GM18502 (cell line): ENCODE results near the gene CACNA1H.

Source experiments
- ATAC-seq: cut with Tn5 transposase; IDR thresholded peaks from one replicate; pipeline ENCODE4 v1.9.1; 2021; ENCODE audit warnings: mild to moderate bottlenecking; ENCODE audit not compliant: unreplicated experiment, poor library complexity

CACNA1H gene

GRCh38 chr16:1152651-1153259 is at the start of gene CACNA1H:
CACNA1H (plus strand) TSS chr16:1153106; CDS start chr16:1153738, 632 bp downstream.
- ATAC-seq = no peak

DNA sequence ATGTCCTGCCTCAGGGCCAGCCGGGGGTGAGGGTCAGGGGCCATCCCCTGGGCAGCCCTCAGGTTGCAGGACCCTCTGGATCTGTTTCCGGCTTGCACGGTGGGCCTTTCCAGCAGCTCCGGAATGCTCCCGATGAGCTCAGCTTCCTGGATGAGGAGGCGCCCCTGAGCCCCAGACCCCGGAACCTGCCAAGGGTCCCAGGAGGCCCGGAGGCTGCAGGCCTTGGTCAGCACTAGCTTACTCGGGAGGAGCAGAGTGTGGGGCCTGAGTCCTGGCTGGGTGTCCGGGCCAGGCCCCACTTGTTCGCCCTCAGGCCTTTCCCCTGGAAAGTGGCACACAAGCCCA is 49.3 kb upstream of the CACNA1H start:
- ATAC-seq = no peak

DNA sequence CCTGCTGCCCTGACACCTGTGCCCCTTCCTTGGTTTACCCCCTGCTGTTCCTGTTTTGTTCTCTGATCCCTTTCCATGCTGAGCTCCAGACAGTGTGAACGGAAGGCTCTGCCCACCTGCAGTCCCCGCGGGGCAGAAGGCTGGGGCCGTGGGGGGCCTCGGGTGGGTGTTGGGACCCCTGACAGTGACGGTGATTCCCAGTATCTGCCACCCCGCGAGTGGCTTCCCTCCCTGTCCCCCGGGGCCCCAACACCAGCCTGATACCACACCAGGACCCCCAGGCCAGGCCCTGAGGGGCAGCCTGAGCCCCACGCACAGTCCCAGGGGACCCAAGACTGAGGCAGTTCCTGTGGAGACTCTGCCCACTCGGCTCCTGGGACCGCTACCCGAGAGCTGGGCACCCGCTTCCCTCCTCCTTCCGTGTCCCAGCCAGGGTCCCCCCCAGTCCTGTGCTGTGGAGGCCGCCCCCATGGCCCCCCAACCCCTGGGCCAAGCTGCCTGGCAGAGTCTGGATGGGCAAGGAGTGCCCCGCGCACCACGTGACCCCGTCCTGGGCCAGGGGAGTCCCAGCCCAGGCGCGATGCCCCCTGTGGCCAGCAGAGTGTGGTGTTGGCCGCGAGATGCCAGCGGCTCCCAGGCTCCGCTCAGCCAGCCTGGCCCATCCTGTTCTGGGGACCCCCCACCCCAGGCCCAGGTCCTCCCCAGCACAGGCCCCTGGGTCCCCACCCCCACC is 46.9 kb upstream of the CACNA1H start:
- ATAC-seq = no peak

DNA sequence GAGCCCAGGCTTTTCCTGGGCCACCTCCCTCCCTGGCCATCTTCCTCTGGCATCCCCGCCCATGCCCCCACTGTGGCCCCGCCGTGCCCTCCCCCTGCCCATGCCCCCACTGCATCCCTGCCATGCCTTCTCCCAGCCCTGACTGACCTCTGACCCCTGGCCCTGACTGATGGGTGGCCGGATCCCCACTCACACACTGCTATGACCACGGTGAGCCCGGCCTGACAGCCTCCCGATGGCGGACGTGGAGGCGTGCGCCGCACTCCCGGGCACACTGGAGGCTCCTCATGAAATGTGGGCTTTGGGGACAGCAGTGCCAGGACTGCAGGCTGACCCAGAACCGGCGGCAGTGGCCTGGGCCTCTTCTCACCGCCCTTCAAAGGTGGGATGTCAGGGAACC is 46.2 kb upstream of the CACNA1H start:
- ATAC-seq = no peak

GRCh38 chr16:1107141-1107540 is 45.8 kb upstream of the CACNA1H start:
- no peak for ATAC-seq

GRCh38 chr16:1107731-1108130 is 45.2 kb upstream of the CACNA1H start:
- no peak for ATAC-seq

GRCh38 chr16:1108299-1109252 is 44.3 kb upstream of the CACNA1H start:
- ATAC-seq = no peak

- ATAC-seq = no peak
Measured at GRCh38 chr16:1109648-1110047, 43.3 kb upstream of the CACNA1H start.

- ATAC-seq = no peak
Measured at GRCh38 chr16:1112506-1113184, 40.3 kb upstream of the CACNA1H start.

- no peak for ATAC-seq
Measured at GRCh38 chr16:1113489-1113888, 39.4 kb upstream of the CACNA1H start.

DNA sequence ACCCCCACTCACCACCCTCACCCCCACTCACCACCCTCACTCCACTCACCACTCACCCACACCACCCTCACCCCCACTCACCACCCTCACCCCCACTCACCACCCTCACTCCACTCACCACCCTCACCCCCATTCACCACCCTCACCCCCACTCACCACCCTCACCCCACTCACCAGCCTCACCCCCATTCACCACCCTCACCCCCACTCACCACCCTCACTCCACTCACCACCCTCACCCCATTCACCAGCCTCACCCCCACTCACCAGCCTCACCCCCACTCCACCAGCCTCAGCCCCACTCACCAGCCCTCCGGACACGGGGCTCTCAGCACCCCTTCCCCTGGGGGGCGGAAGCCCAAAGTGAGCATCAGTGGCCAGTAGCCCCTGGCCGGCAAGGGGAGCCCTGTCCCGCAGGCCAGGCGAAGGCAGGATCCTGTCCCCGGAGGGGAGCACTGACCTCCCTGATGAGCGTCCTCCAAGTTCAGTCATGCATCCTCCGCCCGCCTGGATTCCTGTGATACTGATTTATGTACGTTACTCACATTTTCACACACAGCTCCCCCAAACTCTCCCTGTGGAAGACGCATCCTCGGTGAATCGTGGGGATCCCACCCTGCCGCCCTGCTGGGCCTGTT is 38.9 kb upstream of the CACNA1H start:
- no peak for ATAC-seq

DNA sequence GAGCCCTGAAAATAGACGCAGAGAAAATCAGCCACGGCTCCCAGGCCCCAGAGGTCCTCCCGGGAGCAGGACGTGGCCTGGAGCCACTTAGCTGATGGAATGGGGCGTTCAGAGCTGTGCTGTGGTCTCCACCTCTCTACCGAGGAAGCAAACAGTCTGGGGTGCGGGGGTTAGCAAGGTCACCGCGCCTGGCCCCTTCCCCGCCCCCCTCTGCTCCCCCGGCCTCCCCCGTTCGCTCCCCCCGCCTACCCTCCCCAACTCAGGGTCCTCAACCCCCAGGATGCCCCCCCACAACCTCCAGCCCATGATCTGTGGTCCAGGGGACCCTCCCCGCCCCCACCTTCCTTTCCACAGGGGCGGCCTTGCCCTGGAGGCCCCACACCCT is 36.2 kb upstream of the CACNA1H start:
- no peak for ATAC-seq

DNA sequence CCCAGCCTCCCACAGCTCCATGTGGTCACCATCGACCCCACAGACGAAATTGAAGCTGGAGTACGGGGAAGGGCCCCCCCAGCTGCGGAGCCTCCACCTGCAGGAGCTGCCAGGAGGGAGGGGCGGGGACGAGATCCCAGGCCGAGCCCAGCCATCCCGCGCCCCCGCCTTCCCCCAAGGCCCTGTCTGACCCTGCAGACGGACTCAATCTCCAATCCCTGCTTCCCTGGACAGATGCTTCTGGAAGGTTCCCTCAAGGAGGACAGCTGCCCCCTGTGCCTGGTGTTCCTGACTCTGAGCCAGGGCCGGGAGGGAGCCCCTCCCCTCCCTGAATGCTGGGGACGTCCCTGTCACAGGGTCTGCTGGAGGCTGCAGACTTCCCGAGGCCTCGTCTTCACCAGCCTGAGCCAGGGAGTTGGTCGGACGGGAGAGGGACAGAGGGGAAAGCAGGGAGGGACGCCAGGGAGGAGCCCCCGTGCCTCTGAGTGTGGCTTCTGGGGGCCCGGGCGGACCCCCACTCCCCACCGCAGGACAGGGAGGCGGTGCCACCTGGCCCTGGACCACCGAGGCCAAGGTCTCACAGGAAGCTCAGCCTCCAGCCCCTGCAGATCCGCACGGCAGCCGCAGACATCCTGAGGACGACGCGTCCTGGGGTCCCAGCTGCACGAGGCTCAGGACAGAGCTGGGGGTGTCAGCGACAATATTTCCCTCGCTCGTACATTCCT is 35.6 kb upstream of the CACNA1H start:
- no peak for ATAC-seq

DNA sequence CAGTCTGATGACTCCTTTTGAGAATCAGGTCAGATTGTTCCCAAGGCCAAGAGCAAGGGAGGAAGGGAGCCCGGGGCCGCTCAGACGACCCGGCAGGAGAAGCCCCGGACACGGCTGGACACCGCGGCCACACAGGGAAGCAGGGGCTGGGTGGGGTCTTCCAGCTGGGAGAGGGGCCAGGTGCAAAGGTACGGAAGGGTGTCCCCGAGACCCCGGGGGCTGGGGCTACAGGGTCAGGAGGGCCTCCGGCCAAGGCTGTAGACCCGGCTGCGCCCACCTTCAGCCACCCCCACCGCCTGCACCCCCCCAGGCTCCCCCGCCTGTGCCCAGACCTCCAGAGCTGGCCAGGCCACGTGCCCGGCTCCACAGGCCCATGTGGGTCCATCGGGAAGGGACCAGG is 35.0 kb upstream of the CACNA1H start:
- ATAC-seq = no peak

- ATAC-seq = no peak
Measured at GRCh38 chr16:1119129-1119528, 33.8 kb upstream of the CACNA1H start.

DNA sequence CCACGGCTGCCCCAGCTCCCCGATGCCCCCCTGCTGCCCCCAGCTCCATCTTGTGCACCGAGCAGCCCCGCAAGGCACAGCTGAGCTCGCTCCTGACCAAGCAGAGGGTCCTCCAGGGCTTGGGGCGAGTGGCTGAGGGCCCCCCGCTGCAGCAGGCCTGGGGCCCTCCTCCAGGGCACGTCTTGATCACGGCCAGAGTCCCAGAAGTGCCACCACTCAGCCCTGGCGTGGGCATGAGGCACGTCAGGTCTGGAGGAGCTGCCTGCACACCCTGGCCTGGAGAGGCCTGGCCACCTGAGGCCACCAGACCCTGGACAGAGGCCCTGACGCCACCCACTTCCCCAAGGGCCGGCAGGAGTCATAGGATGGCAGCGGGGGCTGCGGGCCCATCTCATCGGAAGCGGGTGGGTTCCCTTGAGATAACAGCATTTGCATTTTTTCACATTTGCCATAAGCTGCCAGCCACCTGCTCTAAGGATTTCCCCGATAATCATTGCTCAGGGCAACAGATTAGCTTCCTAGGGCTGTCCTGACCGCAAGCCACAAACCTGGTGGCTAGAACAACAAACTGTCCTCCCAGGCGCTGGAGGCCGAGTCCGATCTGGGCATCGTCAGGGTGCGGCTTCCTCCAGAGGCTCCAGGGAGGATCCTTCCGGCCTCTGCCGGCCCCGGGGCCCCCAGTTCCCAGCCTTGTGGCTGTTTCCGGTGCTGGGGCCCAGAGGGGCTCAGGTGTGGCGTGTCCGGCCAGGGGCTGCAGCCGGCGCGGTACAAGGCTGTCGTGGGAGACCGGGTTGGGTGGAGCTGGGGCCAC is 32.9 kb upstream of the CACNA1H start:
- ATAC-seq = no peak

- no peak for ATAC-seq
Measured at GRCh38 chr16:1120577-1120941, 32.3 kb upstream of the CACNA1H start.

DNA sequence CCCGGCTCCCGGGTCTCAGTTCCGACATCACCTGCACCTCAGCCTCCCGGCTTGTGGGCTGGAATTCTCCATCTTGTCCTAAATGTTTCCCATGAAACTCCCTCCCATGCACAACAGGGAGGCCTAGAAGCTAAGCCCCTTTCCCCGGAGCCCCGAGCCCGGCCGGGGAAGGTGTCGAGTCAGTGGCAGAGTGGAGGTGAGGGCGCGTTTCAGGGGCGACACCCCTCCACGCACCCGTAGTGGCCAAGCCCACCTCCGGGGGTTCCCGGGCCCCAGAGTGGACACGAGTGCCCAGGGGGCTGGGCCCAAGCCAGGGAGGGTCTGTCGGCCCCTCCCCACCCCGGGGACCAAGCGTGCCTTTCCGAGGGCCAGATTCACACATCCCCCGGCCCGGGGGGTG is 31.9 kb upstream of the CACNA1H start:
- ATAC-seq = no peak
